ENCODE results near the gene CLOCK. TPM values are rescaled to one million over a fixed set of nuclear protein-coding genes. Genes with fewer than 3 reads are reported as not detected.
A peak's percentile ranks its signal among the peaks of the same experiment; 100 is the strongest.

Gene CLOCK
- total RNA-seq, 1 donor from 2014 or later = 29.6 TPM

DNA sequence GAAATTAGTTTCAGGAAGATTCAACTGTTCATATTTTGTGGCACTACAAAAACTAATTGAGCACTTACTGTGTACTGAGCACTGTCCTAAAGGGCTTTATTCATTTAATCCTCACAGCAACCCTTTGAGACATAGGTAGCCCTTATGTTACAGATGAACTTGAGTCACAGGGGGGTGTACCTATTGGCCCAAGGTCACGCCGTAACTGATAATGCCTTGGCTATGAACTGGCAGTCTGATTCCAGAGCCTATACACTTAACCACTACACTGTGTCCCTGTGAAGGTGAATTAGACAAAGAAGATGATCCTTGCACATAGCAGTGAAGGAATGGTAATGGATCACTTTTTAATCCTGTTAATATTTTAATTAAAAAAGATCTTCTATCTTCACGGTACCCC, 138.9 kb downstream of the CLOCK start:
- no peak overlapping the region for H3K4me3 Mint-ChIP-seq (ENCODE audit: unreplicated experiment)
- no peak for DNase-seq (ENCODE audit: low spot score)
- H3K9me3 Mint-ChIP-seq (ENCODE audit: unreplicated experiment) = no peaks in the 10 kb centered on the region
- peaks cover 36% of the 10 kb centered on the region for H3K4me1 Mint-ChIP-seq (ENCODE audit: unreplicated experiment)
- TF ChIP-seq, protein P1, sequence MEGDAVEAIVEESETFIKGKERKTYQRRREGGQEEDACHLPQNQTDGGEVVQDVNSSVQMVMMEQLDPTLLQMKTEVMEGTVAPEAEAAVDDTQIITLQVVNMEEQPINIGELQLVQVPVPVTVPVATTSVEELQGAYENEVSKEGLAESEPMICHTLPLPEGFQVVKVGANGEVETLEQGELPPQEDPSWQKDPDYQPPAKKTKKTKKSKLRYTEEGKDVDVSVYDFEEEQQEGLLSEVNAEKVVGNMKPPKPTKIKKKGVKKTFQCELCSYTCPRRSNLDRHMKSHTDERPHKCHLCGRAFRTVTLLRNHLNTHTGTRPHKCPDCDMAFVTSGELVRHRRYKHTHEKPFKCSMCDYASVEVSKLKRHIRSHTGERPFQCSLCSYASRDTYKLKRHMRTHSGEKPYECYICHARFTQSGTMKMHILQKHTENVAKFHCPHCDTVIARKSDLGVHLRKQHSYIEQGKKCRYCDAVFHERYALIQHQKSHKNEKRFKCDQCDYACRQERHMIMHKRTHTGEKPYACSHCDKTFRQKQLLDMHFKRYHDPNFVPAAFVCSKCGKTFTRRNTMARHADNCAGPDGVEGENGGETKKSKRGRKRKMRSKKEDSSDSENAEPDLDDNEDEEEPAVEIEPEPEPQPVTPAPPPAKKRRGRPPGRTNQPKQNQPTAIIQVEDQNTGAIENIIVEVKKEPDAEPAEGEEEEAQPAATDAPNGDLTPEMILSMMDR (IDR thresholded peaks at IDR 0.05; ENCODE audit: unreplicated experiment) = no peak
- no peak overlapping the region for H3K27ac Mint-ChIP-seq (ENCODE audit: unreplicated experiment)
- peaks cover 1% of the 10 kb centered on the region for H3K27me3 Mint-ChIP-seq (ENCODE audit: unreplicated experiment)
- peaks cover 26% of the 10 kb centered on the region for H3K36me3 Mint-ChIP-seq (ENCODE audit: low read depth, unreplicated experiment)

- Mint-ChIP-seq H3K4me3 (ENCODE audit: unreplicated experiment) (no peak overlapping the region), H3K36me3 (ENCODE audit: low read depth, unreplicated experiment) (peaks cover 26% of the 10 kb centered on the region), H3K4me1 (ENCODE audit: unreplicated experiment) (peaks cover 36% of the 10 kb centered on the region), H3K27me3 (ENCODE audit: unreplicated experiment) (peaks cover 3% of the 10 kb centered on the region), H3K9me3 (ENCODE audit: unreplicated experiment) (no peaks in the 10 kb centered on the region), H3K27ac (ENCODE audit: unreplicated experiment) (no peak overlapping the region)
- TF ChIP-seq, protein P1 (IDR thresholded peaks at IDR 0.05; ENCODE audit: unreplicated experiment) = no peak
- no peak for DNase-seq (ENCODE audit: low spot score)
These were observed 139.6 kb downstream of the CLOCK start for GRCh38 chr4:55407119-55407518.

DNA sequence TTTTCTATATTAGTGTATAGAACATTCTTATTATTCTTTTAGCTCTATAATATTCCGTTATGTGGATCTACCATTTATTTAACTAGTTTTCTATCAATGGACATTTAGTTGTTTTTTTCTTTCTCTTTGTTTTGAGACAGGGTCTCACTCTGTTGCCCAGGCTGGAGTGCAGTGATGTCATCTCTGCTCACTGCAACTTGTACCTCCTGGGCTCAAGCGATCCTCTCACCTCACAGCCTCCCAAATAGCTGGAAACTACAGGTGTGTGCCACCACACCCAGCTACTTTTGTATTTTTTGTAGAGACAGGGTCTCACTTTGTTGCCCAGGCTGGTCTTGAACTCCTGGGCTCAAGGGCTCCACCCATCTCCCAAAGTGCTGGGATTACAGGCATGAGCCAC, 140.2 kb downstream of the CLOCK start:
- Mint-ChIP-seq H3K27me3 (ENCODE audit: unreplicated experiment) (peaks cover 3% of the 10 kb centered on the region), H3K9me3 (ENCODE audit: unreplicated experiment) (no peaks in the 10 kb centered on the region), H3K4me3 (ENCODE audit: unreplicated experiment) (no peak overlapping the region), H3K36me3 (ENCODE audit: low read depth, unreplicated experiment) (peaks cover 26% of the 10 kb centered on the region), H3K4me1 (ENCODE audit: unreplicated experiment) (peaks cover 36% of the 10 kb centered on the region), H3K27ac (ENCODE audit: unreplicated experiment) (no peak overlapping the region)
- TF ChIP-seq, protein P1 (IDR thresholded peaks at IDR 0.05; ENCODE audit: unreplicated experiment) = no peak
- DNase-seq (ENCODE audit: low spot score) = no peak

- peaks cover 45% of the 10 kb centered on the region for H3K4me1 Mint-ChIP-seq (ENCODE audit: unreplicated experiment)
- H3K27me3 Mint-ChIP-seq (ENCODE audit: unreplicated experiment) = peaks cover 3% of the 10 kb centered on the region
These were observed 141.6 kb downstream of the CLOCK start for GRCh38 chr4:55405073-55405472.

DNA sequence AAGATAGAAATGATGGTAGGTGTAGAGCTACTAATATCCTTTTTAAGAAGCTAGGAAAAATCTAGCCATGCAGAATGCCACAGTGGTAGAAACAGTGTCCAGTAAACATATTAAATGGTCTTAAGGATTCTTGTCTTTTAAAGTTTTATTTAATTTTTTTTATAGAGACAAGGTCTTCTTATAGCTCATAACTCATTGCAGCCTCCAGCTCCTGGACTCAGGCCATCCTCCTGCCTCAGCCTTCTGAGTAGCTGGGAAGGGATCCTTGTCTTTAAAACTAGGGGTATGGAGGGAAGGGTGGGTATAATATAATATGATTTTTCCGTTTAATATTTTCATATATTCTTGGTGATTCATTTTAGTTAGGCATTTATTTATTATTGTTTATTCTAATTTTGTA, 147.1 kb downstream of the CLOCK start:
- Mint-ChIP-seq H3K4me3 (ENCODE audit: unreplicated experiment) (peak overlapping the region; percentile 100), H3K27me3 (ENCODE audit: unreplicated experiment) (peaks cover 17% of the 10 kb centered on the region), H3K9me3 (ENCODE audit: unreplicated experiment) (no peaks in the 10 kb centered on the region), H3K27ac (ENCODE audit: unreplicated experiment) (no peak overlapping the region), H3K4me1 (ENCODE audit: unreplicated experiment) (peaks cover 48% of the 10 kb centered on the region), H3K36me3 (ENCODE audit: low read depth, unreplicated experiment) (peaks cover 50% of the 10 kb centered on the region)
- DNase-seq (ENCODE audit: low spot score) = no peak
- TF ChIP-seq, protein P1 (IDR thresholded peaks at IDR 0.05; ENCODE audit: unreplicated experiment) = no peak

More at GRCh38 chr4:55405073-55405472, 141.6 kb downstream of the CLOCK start:
- Mint-ChIP-seq H3K27ac (ENCODE audit: unreplicated experiment) (peak overlapping the region; percentile 55), H3K9me3 (ENCODE audit: unreplicated experiment) (no peaks in the 10 kb centered on the region), H3K36me3 (ENCODE audit: low read depth, unreplicated experiment) (peaks cover 34% of the 10 kb centered on the region), H3K4me3 (ENCODE audit: unreplicated experiment) (peak overlapping the region; percentile 86)
- TF ChIP-seq, protein P1 (IDR thresholded peaks at IDR 0.05; ENCODE audit: unreplicated experiment) = no peak
- no peak for DNase-seq (ENCODE audit: low spot score)
